ENCODE data around the gene MSANTD1. TPM values are rescaled to one million over a fixed set of nuclear protein-coding genes. Genes with fewer than 3 reads are reported as not detected.

MSANTD1 gene
- total and polyA plus RNA-seq, 2 donors (not counting 3 experiments of a cell fraction or from before 2014, with no cell fraction given) = 0.14 to 1.2 TPM

DNA sequence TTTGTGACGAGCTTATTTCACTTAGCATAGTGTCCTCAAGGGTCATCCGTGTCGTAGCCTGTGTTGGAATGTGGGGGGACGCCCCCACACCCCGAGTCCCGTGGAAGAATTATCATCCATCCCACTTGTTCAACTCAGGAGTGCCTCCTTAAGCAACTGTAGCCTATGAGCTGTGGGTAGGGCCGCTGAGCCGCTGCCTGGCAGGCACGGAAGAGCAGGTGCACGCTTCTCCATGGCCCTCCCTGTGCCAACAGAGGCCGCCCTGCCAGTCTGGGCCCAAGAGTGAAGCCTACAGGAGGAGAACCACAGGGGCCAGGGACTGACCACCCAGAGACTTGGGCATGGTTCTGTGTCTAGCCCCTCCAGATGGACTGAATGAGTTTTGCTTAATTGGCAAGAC lies 41.5 kb downstream of the MSANTD1 start:
- H3K27ac ChIP-seq (ENCODE audit: insufficient read depth, low read depth, low read length) = no peak overlapping the region
- no peak overlapping the region for H2AFZ ChIP-seq (ENCODE audit: low read depth, low read length)
- H3K4me3 ChIP-seq (replicated peaks in 1 of 3; ENCODE audit: insufficient read depth in 1 of 3, low read depth in 1 of 3, low read length in 3 of 3) = no peak overlapping the region
- H3K9me1 ChIP-seq (replicated peaks; ENCODE audit: control insufficient read depth, extremely low read depth, insufficient read depth, low read length) = no peaks in the 10 kb centered on the region
- H4K20me1 ChIP-seq (replicated peaks; ENCODE audit: control insufficient read depth, extremely low read depth, insufficient read depth, low read length) = no peaks in the 10 kb centered on the region
- H3K36me3 ChIP-seq (ENCODE audit: control insufficient read depth in 2 of 2, extremely low read depth in 1 of 2, insufficient read depth in 2 of 2, low read length in 2 of 2) = no peaks in the 10 kb centered on the region
- no TSS peak for BruUV-seq (replicated peaks)
- intact Hi-C loops (cut with micrococcal nuclease) = loop anchor here (5.0 kb wide), 1 partner anchor 218 kb away; the partner anchor contains the start of genes HTT and HTT-AS
- dilution Hi-C loops (cut with MboI; ENCODE audit: extremely low pct_ligation_motif_present, low sequenced_read_pairs) = no loop called here
- no peak overlapping the region for H3K9ac ChIP-seq (replicated peaks; ENCODE audit: extremely low read depth, insufficient read depth, low read length)
- no peak overlapping the region for H3K4me2 ChIP-seq (ENCODE audit: insufficient read depth, low read length)
- no peaks in the 10 kb centered on the region for H3K27me3 ChIP-seq (ENCODE audit: control insufficient read depth in 2 of 2, insufficient read depth in 2 of 2, low read length in 2 of 2)
- TF ChIP-seq GATA2 (IDR thresholded peaks at IDR 0.05; ENCODE audit: insufficient read depth, insufficient read length, low read depth, low read length) (no peak), MYC (IDR thresholded peaks at IDR 0.05; ENCODE audit: low read depth, low read length) (no peak), FOS (IDR thresholded peaks at IDR 0.05; ENCODE audit: borderline replicate concordance, insufficient read depth, low read length) (no peak), POLR2AphosphoS5 (IDR thresholded peaks at IDR 0.05; ENCODE audit: insufficient read depth, low read depth, low read length) (no peak), EZH2 (IDR thresholded peaks at IDR 0.05; ENCODE audit: borderline replicate concordance, low read depth, low read length, severe bottlenecking) (no peak), JUN (IDR thresholded peaks at IDR 0.05; ENCODE audit: borderline replicate concordance, insufficient read depth, insufficient read length, low read depth) (no peak), POLR2A (IDR thresholded peaks at IDR 0.05; ENCODE audit: low read depth, low read length) (no peak)
- TF ChIP-seq, protein P1, sequence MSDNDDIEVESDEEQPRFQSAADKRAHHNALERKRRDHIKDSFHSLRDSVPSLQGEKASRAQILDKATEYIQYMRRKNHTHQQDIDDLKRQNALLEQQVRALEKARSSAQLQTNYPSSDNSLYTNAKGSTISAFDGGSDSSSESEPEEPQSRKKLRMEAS (IDR thresholded peaks at IDR 0.05; ENCODE audit: insufficient read depth, insufficient read length) = no peak
- TF ChIP-seq, protein P2, sequence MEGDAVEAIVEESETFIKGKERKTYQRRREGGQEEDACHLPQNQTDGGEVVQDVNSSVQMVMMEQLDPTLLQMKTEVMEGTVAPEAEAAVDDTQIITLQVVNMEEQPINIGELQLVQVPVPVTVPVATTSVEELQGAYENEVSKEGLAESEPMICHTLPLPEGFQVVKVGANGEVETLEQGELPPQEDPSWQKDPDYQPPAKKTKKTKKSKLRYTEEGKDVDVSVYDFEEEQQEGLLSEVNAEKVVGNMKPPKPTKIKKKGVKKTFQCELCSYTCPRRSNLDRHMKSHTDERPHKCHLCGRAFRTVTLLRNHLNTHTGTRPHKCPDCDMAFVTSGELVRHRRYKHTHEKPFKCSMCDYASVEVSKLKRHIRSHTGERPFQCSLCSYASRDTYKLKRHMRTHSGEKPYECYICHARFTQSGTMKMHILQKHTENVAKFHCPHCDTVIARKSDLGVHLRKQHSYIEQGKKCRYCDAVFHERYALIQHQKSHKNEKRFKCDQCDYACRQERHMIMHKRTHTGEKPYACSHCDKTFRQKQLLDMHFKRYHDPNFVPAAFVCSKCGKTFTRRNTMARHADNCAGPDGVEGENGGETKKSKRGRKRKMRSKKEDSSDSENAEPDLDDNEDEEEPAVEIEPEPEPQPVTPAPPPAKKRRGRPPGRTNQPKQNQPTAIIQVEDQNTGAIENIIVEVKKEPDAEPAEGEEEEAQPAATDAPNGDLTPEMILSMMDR (IDR thresholded peaks at IDR 0.05; ENCODE audit: extremely low read depth in 1 of 2, insufficient read depth in 1 of 2, low read depth in 1 of 2, low read length in 2 of 2) = no peak
- ChIA-PET CTCF (no interaction called here), POLR2A (no interaction called here)
- no peak for DNase-seq (ENCODE audit: low read depth, low spot score)
- FAIRE-seq = no peak
- peaks cover 20% of the 10 kb centered on the region for H3K79me2 ChIP-seq (ENCODE audit: control insufficient read depth, insufficient read depth, low read length)
- no peaks in the 10 kb centered on the region for H3K9me3 ChIP-seq (replicated peaks; ENCODE audit: control insufficient read depth, insufficient read depth, low read length)
- peaks cover 18% of the 10 kb centered on the region for H3K4me1 ChIP-seq (ENCODE audit: control insufficient read depth, extremely low read depth, insufficient read depth, low read length)
